ENCODE results near the gene IL7R. TPM values are rescaled to one million over a fixed set of nuclear protein-coding genes. Genes with fewer than 3 reads are reported as not detected.

Gene IL7R
- total and polyA plus RNA-seq, 2 of the 4 experiments (the other 2 are of a cell fraction), result 40.7 to 71.7 TPM

GRCh38 chr5:35879649-35880048 lies 23.0 kb downstream of the IL7R start:
- H2BK120ac ChIP-seq (ENCODE audit: low read depth, low read length), result no peak overlapping the region
- peaks cover 6% of the 10 kb centered on the region in 2 experiments; a peak in 1 of 4 replicates for H3K79me1 ChIP-seq (ENCODE audit: low read depth in 1 of 2, low read length in 2 of 2)
- no peak overlapping the region for H2BK15ac ChIP-seq (ENCODE audit: low read depth, low read length)
- dilution Hi-C loops (cut with HindIII; ENCODE audit: low sequenced_read_pairs, unreplicated experiment), result no loop called here
- H2AK9ac ChIP-seq (replicated peaks; ENCODE audit: low read depth, low read length, poor library complexity), result no peak overlapping the region
- no peak overlapping the region for H3K27ac ChIP-seq (ENCODE audit: insufficient read depth, low read length)
- no peak overlapping the region for H3K56ac ChIP-seq (ENCODE audit: extremely low read depth, insufficient read depth, low read length)
- no peak overlapping the region for H3K4me3 ChIP-seq (ENCODE audit: insufficient read depth, low read depth, low read length)
- ATAC-seq (ENCODE audit: low read depth) (no peak), DNase-seq (no peak)
- ChIA-PET CTCF (no interaction called here), POLR2A (ENCODE audit: unreplicated experiment) (no interaction called here)
- intact Hi-C loops (cut with micrococcal nuclease), result no loop called here
- H2BK20ac ChIP-seq (ENCODE audit: low read depth, low read length), result no peak overlapping the region
- H2BK5ac ChIP-seq (ENCODE audit: low read depth, low read length, poor library complexity, severe bottlenecking), result no peak overlapping the region
- BruUV-seq (replicated peaks), result no TSS peak
- H3K18ac ChIP-seq (ENCODE audit: low read depth, low read length), result no peak overlapping the region
- H4K8ac ChIP-seq (ENCODE audit: low read depth in 2 of 2, low read length in 2 of 2), result no peak overlapping the region
- H3K9me3 ChIP-seq (ENCODE audit: control insufficient read depth, insufficient read depth, low read length), result no peaks in the 10 kb centered on the region
- H3K4me2 ChIP-seq (ENCODE audit: low read depth, low read length), result no peak overlapping the region
- in situ Hi-C loops (cut with MboI; ENCODE audit: low sequenced_read_pairs), result no loop called here
- H2AFZ ChIP-seq (replicated peaks; ENCODE audit: low read length, poor library complexity), result no peak overlapping the region
- H4K20me1 ChIP-seq (ENCODE audit: insufficient read depth, low read length), result no peaks in the 10 kb centered on the region
- no peak overlapping the region for H3K4ac ChIP-seq (ENCODE audit: low read depth, low read length)
- H2AK5ac ChIP-seq (ENCODE audit: low read depth, low read length), result no peak overlapping the region
- no peak overlapping the region for H3K23ac ChIP-seq (ENCODE audit: low read depth, low read length)
- no peak overlapping the region for H4K91ac ChIP-seq (ENCODE audit: insufficient read depth, low read depth, low read length)
- TF ChIP-seq SMC3 (IDR thresholded peaks at IDR 0.05; ENCODE audit: low read depth, low read length) (no peak), RCOR1 (IDR thresholded peaks at IDR 0.05; ENCODE audit: insufficient replicate concordance, low read length) (no peak), CHD1 (IDR thresholded peaks at IDR 0.05; ENCODE audit: low read depth, low read length) (no peak)
- TF ChIP-seq, protein P1, sequence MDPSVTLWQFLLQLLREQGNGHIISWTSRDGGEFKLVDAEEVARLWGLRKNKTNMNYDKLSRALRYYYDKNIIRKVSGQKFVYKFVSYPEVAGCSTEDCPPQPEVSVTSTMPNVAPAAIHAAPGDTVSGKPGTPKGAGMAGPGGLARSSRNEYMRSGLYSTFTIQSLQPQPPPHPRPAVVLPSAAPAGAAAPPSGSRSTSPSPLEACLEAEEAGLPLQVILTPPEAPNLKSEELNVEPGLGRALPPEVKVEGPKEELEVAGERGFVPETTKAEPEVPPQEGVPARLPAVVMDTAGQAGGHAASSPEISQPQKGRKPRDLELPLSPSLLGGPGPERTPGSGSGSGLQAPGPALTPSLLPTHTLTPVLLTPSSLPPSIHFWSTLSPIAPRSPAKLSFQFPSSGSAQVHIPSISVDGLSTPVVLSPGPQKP (IDR thresholded peaks at IDR 0.05; ENCODE audit: borderline replicate concordance, low read depth, low read length), result no peak
- TF ChIP-seq, protein P2, sequence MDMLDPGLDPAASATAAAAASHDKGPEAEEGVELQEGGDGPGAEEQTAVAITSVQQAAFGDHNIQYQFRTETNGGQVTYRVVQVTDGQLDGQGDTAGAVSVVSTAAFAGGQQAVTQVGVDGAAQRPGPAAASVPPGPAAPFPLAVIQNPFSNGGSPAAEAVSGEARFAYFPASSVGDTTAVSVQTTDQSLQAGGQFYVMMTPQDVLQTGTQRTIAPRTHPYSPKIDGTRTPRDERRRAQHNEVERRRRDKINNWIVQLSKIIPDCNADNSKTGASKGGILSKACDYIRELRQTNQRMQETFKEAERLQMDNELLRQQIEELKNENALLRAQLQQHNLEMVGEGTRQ (IDR thresholded peaks at IDR 0.05; ENCODE audit: low read depth, low read length), result no peak
- H4K5ac ChIP-seq (ENCODE audit: low read depth, low read length), result no peak overlapping the region
- H3K14ac ChIP-seq (replicated peaks; ENCODE audit: low read depth, low read length), result no peak overlapping the region
- peaks cover 15% of the 10 kb centered on the region for H3K36me3 ChIP-seq (ENCODE audit: control insufficient read depth, insufficient read depth, low read length)
- H3K27me3 ChIP-seq (ENCODE audit: control insufficient read depth, insufficient read depth, low read length), result no peaks in the 10 kb centered on the region
- peaks cover 8% of the 10 kb centered on the region for H3K9me1 ChIP-seq (ENCODE audit: insufficient read depth, low read length)
- peaks cover 5% of the 10 kb centered on the region; the same call in 1 of the 2 replicates for H3K4me1 ChIP-seq (ENCODE audit: control insufficient read depth, insufficient read depth, low read length)
- H3K9ac ChIP-seq (ENCODE audit: low read depth, low read length), result no peak overlapping the region
